Endometrial microvascular endothelial cells (primary cell): ENCODE results near the gene RRH. TPM values are rescaled to one million over a fixed set of nuclear protein-coding genes. Genes with fewer than 3 reads are reported as not detected.

Experiments
- in situ Hi-C: cut with HindIII; loops from 2 replicates; pipeline ENCODE4 v1.10.0; 2017; ENCODE audit warnings: low sequenced_read_pairs, low pct_unique_long_range_greater_than_20kb; ENCODE audit errors: inconsistent ontology term
- total RNA-seq: library from RNA; depleted of rRNA; stranded (reverse); fragments of >200 nt; gene quantifications from one replicate; pipeline ENCODE4 v1.2.3, GENCODE V29; 2015; ENCODE audit errors: inconsistent ontology term

Gene RRH
- total RNA-seq, 1 donor from 2014 or later, result not detected

- in situ Hi-C loops, result no loop called here
Measured at GRCh38 chr4:109877400-109877799, 49.6 kb downstream of the RRH start.

GRCh38 chr4:109878355-109878754, 50.6 kb downstream of the RRH start:
- in situ Hi-C loops, result no loop called here

- in situ Hi-C loops, result no loop called here
Measured at GRCh38 chr4:109879081-109879480, 51.3 kb downstream of the RRH start.

- in situ Hi-C loops, result no loop called here
Measured at GRCh38 chr4:109879636-109880314, 52.0 kb downstream of the RRH start.

GRCh38 chr4:109886303-109886702, 58.5 kb downstream of the RRH start:
- in situ Hi-C loops, result no loop called here

GRCh38 chr4:109887071-109887470, 59.3 kb downstream of the RRH start:
- in situ Hi-C loops, result no loop called here

GRCh38 chr4:109890076-109890475, 62.3 kb downstream of the RRH start:
- in situ Hi-C loops, result no loop called here

Other genes with a start within 250 kb of the RRH start
- 37.9 TPM for gene CASP6, start 124.5 kb upstream of the RRH start, total RNA-seq
- gene PLA2G12A, start 97.9 kb upstream of the RRH start, total RNA-seq, result 9.0 TPM
- 46.2 TPM for gene CFI, start 26.0 kb upstream of the RRH start, total RNA-seq
- 9.8 TPM for gene GAR1, start 12.2 kb upstream of the RRH start, total RNA-seq
- gene LRIT3, start 20.1 kb downstream of the RRH start, total RNA-seq, result not detected
- not detected for gene EGF, start 84.9 kb downstream of the RRH start, total RNA-seq